Activated naive CD8-positive, alpha-beta T cell treated with anti-CD3 and anti-CD28 coated beads, Interleukin-2, amount 10 ng/mL, durations not matched to agents 7 days and 5 days (primary cell): ENCODE data around the gene CASP10. TPM values are rescaled to one million over a fixed set of nuclear protein-coding genes. Genes with fewer than 3 reads are reported as not detected.
"Not testable (repeated sequence)": the region's sequence is repeated elsewhere in the genome, so short reads cannot be mapped to it uniquely, and the experiment has no call there.

Experiments used
- ATAC-seq: fragments of 150-1000 bp; cut with Tn5 transposase; one replicate; pipeline ENCODE4 v1.10.0; 2021; ENCODE audit warnings: low read depth, moderate library complexity
- POLR2A ChIA-PET: fragments of 350-600 bp; sonication (Branson Sonifier 250); formaldehyde crosslinking; loops from one replicate; lab custom pipeline; 2021; ENCODE audit warnings: antibody characterized with exemption; lab: Charles Lee
- DNase-seq: peaks from one replicate; pipeline ENCODE4 v3.0.0; 2021
- H3K27ac Mint-ChIP-seq: one replicate; pipeline ENCODE4 v1.8.0; 2022; ENCODE audit warnings: mild to moderate bottlenecking, mixed read lengths
- H3K27me3 Mint-ChIP-seq: one replicate; pipeline ENCODE4 v1.8.0; 2022; ENCODE audit warnings: mild to moderate bottlenecking, moderate library complexity, mixed read lengths
- H3K36me3 Mint-ChIP-seq: one replicate; pipeline ENCODE4 v1.8.0; 2021; ENCODE audit warnings: mild to moderate bottlenecking, mixed read lengths
- H3K4me1 Mint-ChIP-seq: one replicate; pipeline ENCODE4 v1.8.0; 2021; ENCODE audit warnings: mixed read lengths
- H3K4me3 Mint-ChIP-seq: one replicate; pipeline ENCODE4 v1.8.0; 2022; ENCODE audit warnings: mild to moderate bottlenecking, moderate library complexity, mixed read lengths
- H3K9me3 Mint-ChIP-seq: one replicate; pipeline ENCODE4 v1.8.0; 2021; ENCODE audit warnings: mixed read lengths
- total RNA-seq, 2 experiments: library from RNA; stranded (reverse); gene quantifications; one replicate each; pipeline ENCODE4 v1.2.3, GENCODE V29; 2021

CASP10 gene
- total RNA-seq, 2 experiments from 2014 or later: 45.2 to 46.1 TPM

- Mint-ChIP-seq H3K9me3 (no peaks in the 10 kb centered on the region), H3K27me3 (no peaks in the 10 kb centered on the region)
- peak; percentile 59 for DNase-seq
Observed at GRCh38 chr2:201233812-201234662, 51.1 kb downstream of the CASP10 start.

GRCh38 chr2:201234663-201235135 lies 51.8 kb downstream of the CASP10 start:
- DNase-seq (no peak), ATAC-seq (no peak)
- H3K9me3 Mint-ChIP-seq: no peaks in the 10 kb centered on the region
- no peaks in the 10 kb centered on the region for H3K27me3 Mint-ChIP-seq
- peaks cover 46% of the 10 kb centered on the region for H3K4me1 Mint-ChIP-seq
- H3K36me3 Mint-ChIP-seq: peaks cover 17% of the 10 kb centered on the region
- peak overlapping the region; percentile 97 for H3K27ac Mint-ChIP-seq
- peak overlapping the region; percentile 95 for H3K4me3 Mint-ChIP-seq
- POLR2A ChIA-PET: interaction anchor here (0.7 to 4.5 kb wide), 11 partner anchors 12 to 546 kb away, joined by 3 to 147 read pairs (median 10); partner anchors contain the start of genes ALS2, CASP10, CASP8 and CFLAR

More at GRCh38 chr2:201233812-201234662, 51.1 kb downstream of the CASP10 start:
- Mint-ChIP-seq H3K4me1 (peaks cover 44% of the 10 kb centered on the region), H3K36me3 (peaks cover 13% of the 10 kb centered on the region), H3K27ac (peak overlapping the region; percentile 97), H3K4me3 (peak overlapping the region; percentile 95)
- peak; percentile 8 for ATAC-seq
- POLR2A ChIA-PET: interaction anchor here (0.7 to 4.5 kb wide), 23 partner anchors 11 to 547 kb away, joined by 3 to 147 read pairs (median 7); partner anchors contain the start of genes ALS2, CASP10, CASP8 and CFLAR

- POLR2A ChIA-PET: interaction anchor here (0.7 to 4.5 kb wide), 7 partner anchors 11 to 215 kb away, joined by 4 to 147 read pairs (median 8); partner anchors contain the start of genes CASP8, STRADB and TRAK2
- no peak for ATAC-seq
- peaks cover 41% of the 10 kb centered on the region for H3K4me1 Mint-ChIP-seq
- peak overlapping the region; percentile 84 for H3K27ac Mint-ChIP-seq
- H3K9me3 Mint-ChIP-seq: peaks cover 1% of the 10 kb centered on the region
- peaks cover 32% of the 10 kb centered on the region for H3K36me3 Mint-ChIP-seq
- peak; percentile 48 for DNase-seq
- H3K27me3 Mint-ChIP-seq: no peaks in the 10 kb centered on the region
- peak overlapping the region; percentile 95 for H3K4me3 Mint-ChIP-seq
Observed at GRCh38 chr2:201235860-201236811, 53.2 kb downstream of the CASP10 start.

GRCh38 chr2:201237486-201238123 lies 54.7 kb downstream of the CASP10 start:
- no peak for DNase-seq
- Mint-ChIP-seq H3K4me3 (peak overlapping the region; percentile 3), H3K36me3 (peaks cover 40% of the 10 kb centered on the region), H3K9me3 (peaks cover 1% of the 10 kb centered on the region), H3K27ac (peak overlapping the region; percentile 63), H3K4me1 (peaks cover 29% of the 10 kb centered on the region), H3K27me3 (no peaks in the 10 kb centered on the region)
- no peak for ATAC-seq
- POLR2A ChIA-PET: interaction anchor here (0.7 to 2.9 kb wide), 6 partner anchors 9 to 214 kb away, joined by 4 to 29 read pairs (median 7); partner anchors contain the start of genes CASP8, STRADB and TRAK2

GRCh38 chr2:201239167-201239935 lies 56.4 kb downstream of the CASP10 start:
- POLR2A ChIA-PET: interaction anchor here (1.0 to 1.1 kb wide), 2 partner anchors 21 to 23 kb away, joined by 3 to 4 read pairs; partner anchors contain the start of gene CASP8
- H3K4me1 Mint-ChIP-seq: peaks cover 32% of the 10 kb centered on the region
- not testable (repeated sequence) for ATAC-seq

GRCh38 chr2:201242571-201243277 lies 59.8 kb downstream of the CASP10 start:
- ATAC-seq (no peak), DNase-seq (no peak)
- Mint-ChIP-seq H3K9me3 (peaks cover 1% of the 10 kb centered on the region), H3K36me3 (peaks cover 48% of the 10 kb centered on the region), H3K4me3 (no peak overlapping the region), H3K27me3 (no peaks in the 10 kb centered on the region), H3K4me1 (peaks cover 22% of the 10 kb centered on the region), H3K27ac (no peak overlapping the region)
- POLR2A ChIA-PET: interaction anchor here (1.0 to 1.1 kb wide), 2 partner anchors 20 to 209 kb away, joined by 3 read pairs; partner anchors contain the start of genes STRADB and TRAK2

More at GRCh38 chr2:201239167-201239935, 56.4 kb downstream of the CASP10 start:
- H3K4me3 Mint-ChIP-seq, H3K27me3 Mint-ChIP-seq, DNase-seq, H3K9me3 Mint-ChIP-seq: not testable (repeated sequence)
- Mint-ChIP-seq H3K27ac (peak overlapping the region; percentile 62), H3K36me3 (peaks cover 45% of the 10 kb centered on the region)

- POLR2A ChIA-PET: interaction anchor here (1.1 kb wide), 1 partner anchor 15 kb away, joined by 3 read pairs; the partner anchor contains the start of gene CASP8
- no peak for DNase-seq
- Mint-ChIP-seq H3K36me3 (peaks cover 54% of the 10 kb centered on the region), H3K27me3 (no peaks in the 10 kb centered on the region), H3K4me1 (peaks cover 18% of the 10 kb centered on the region), H3K27ac (peak overlapping the region; percentile 24), H3K9me3 (peaks cover 3% of the 10 kb centered on the region), H3K4me3 (no peak overlapping the region)
- ATAC-seq: no peak
Observed at GRCh38 chr2:201244829-201245228, 61.9 kb downstream of the CASP10 start.

- Mint-ChIP-seq H3K4me1 (peaks cover 22% of the 10 kb centered on the region), H3K27ac (peak overlapping the region; percentile 34), H3K9me3 (peaks cover 11% of the 10 kb centered on the region), H3K27me3 (no peaks in the 10 kb centered on the region), H3K4me3 (no peak overlapping the region), H3K36me3 (peaks cover 53% of the 10 kb centered on the region)
- POLR2A ChIA-PET: interaction anchor here (0.7 to 2.0 kb wide), 3 partner anchors 9 to 330 kb away, joined by 3 to 13 read pairs (median 6); no protein-coding TSS in a partner anchor
- DNase-seq (no peak), ATAC-seq (no peak)
Observed at GRCh38 chr2:201246280-201246679, 63.3 kb downstream of the CASP10 start.

- no peaks in the 10 kb centered on the region for H3K27me3 Mint-ChIP-seq
- H3K4me1 Mint-ChIP-seq: peaks cover 34% of the 10 kb centered on the region
- no peak overlapping the region for H3K27ac Mint-ChIP-seq
- H3K9me3 Mint-ChIP-seq: peaks cover 13% of the 10 kb centered on the region
- POLR2A ChIA-PET: interaction anchor here (1.2 kb wide), 1 partner anchor 12 kb away, joined by 4 read pairs; the partner anchor contains the start of gene CASP8
- peaks cover 58% of the 10 kb centered on the region for H3K36me3 Mint-ChIP-seq
- ATAC-seq: no peak
- no peak overlapping the region for H3K4me3 Mint-ChIP-seq
- no peak for DNase-seq
Observed at GRCh38 chr2:201248288-201248844, 65.4 kb downstream of the CASP10 start.

- H3K27ac Mint-ChIP-seq: peak overlapping the region; percentile 42
Observed at GRCh38 chr2:201249889-201250288, 66.9 kb downstream of the CASP10 start.

More at GRCh38 chr2:201249889-201250288, 66.9 kb downstream of the CASP10 start:
- DNase-seq (no peak), ATAC-seq (no peak)
- Mint-ChIP-seq H3K4me3 (no peak overlapping the region), H3K9me3 (peaks cover 13% of the 10 kb centered on the region), H3K27me3 (no peaks in the 10 kb centered on the region), H3K36me3 (peaks cover 60% of the 10 kb centered on the region), H3K4me1 (peaks cover 37% of the 10 kb centered on the region)
- POLR2A ChIA-PET: no interaction called here
